ENCODE measurements around the gene JAKMIP1.
A peak's percentile ranks its signal among the peaks of the same experiment; 100 is the strongest.

JAKMIP1 gene

GRCh38 chr4:6228158-6229067 is 28.1 kb upstream of the JAKMIP1 start:
- H3K4me3 ChIP-seq (ENCODE audit: low read depth, low read length) = no peak overlapping the region
- TF ChIP-seq CTCF (conservative IDR thresholded peaks at IDR 0.05; ENCODE audit: low read depth, low read length) = no peak
- no peak for DNase-seq (ENCODE audit: low read depth)

- H3K4me3 ChIP-seq (ENCODE audit: low read depth, low read length) = no peak overlapping the region
- TF ChIP-seq CTCF (conservative IDR thresholded peaks at IDR 0.05; ENCODE audit: low read depth, low read length) = no peak
- no peak for DNase-seq (ENCODE audit: low read depth)
Measured at GRCh38 chr4:6227412-6228157, 27.2 kb upstream of the JAKMIP1 start.

GRCh38 chr4:6226506-6226905 is 26.2 kb upstream of the JAKMIP1 start:
- no peak overlapping the region for H3K4me3 ChIP-seq (ENCODE audit: low read depth, low read length)
- DNase-seq (ENCODE audit: low read depth) = no peak
- TF ChIP-seq CTCF (conservative IDR thresholded peaks at IDR 0.05; ENCODE audit: low read depth, low read length) = no peak

- H3K4me3 ChIP-seq (ENCODE audit: low read depth, low read length) = no peak overlapping the region
- peak; percentile 40 for DNase-seq (ENCODE audit: low read depth)
- no peak for TF ChIP-seq CTCF (conservative IDR thresholded peaks at IDR 0.05; ENCODE audit: low read depth, low read length)
Measured at GRCh38 chr4:6225469-6225868, 25.1 kb upstream of the JAKMIP1 start.

GRCh38 chr4:6224735-6225134 is 24.4 kb upstream of the JAKMIP1 start:
- H3K4me3 ChIP-seq (ENCODE audit: low read depth, low read length) = no peak overlapping the region
- TF ChIP-seq CTCF (conservative IDR thresholded peaks at IDR 0.05; ENCODE audit: low read depth, low read length) = no peak
- no peak for DNase-seq (ENCODE audit: low read depth)

GRCh38 chr4:6222761-6223292 is 22.5 kb upstream of the JAKMIP1 start:
- no peak overlapping the region for H3K4me3 ChIP-seq (ENCODE audit: low read depth, low read length)
- no peak for TF ChIP-seq CTCF (conservative IDR thresholded peaks at IDR 0.05; ENCODE audit: low read depth, low read length)
- no peak for DNase-seq (ENCODE audit: low read depth)

All from choroid plexus epithelial cell (primary cell).